GM12878 (cell line): ENCODE measurements around the gene AXDND1. TPM values are rescaled to one million over a fixed set of nuclear protein-coding genes. Genes with fewer than 3 reads are reported as not detected.

ENCODE experiments used
- ATAC-seq: fragments of 200-7000 bp; cut with Tn5 transposase; 3 replicates; pipeline ENCODE4 v1.9.1; 2020; ENCODE audit warnings: mild to moderate bottlenecking, moderate library complexity
- BruUV-seq: library from RNA; stranded (reverse); fragments of 400-500 nt; replicated peaks from 2 replicates; lab custom pipeline; 2021; lab: Mats Ljungman, UMichigan
- CTCF ChIA-PET: fragments of 300-600 bp; sonication (Branson Sonifier 250); formaldehyde crosslinking; extraction: SDS; loops from one replicate; lab custom pipeline; 2021; ENCODE audit warnings: inconsistent platforms; lab: Yijun Ruan, JAX
- POLR2A ChIA-PET: fragments of 350-600 bp; formaldehyde crosslinking; extraction: SDS; loops from one replicate; lab custom pipeline; 2021; ENCODE audit warnings: inconsistent platforms; lab: Charles Lee
- RAD21 ChIA-PET: fragments of 300-600 bp; sonication (Branson Sonifier 250); formaldehyde crosslinking; loops from one replicate; lab custom pipeline; 2023; ENCODE audit warnings: antibody characterized with exemption; ENCODE audit not compliant: unreplicated experiment; lab: Charles Lee
- SMC1A ChIA-PET: fragments of 300-600 bp; sonication (Branson Sonifier 250); formaldehyde crosslinking; loops from one replicate; lab custom pipeline; 2023; ENCODE audit not compliant: unreplicated experiment, uncharacterized antibody; lab: Charles Lee
- DNase-seq: peaks from one replicate; pipeline ENCODE4 v3.0.0-alpha.2; 2011; ENCODE audit warnings: low read depth, low spot score
- FAIRE-seq: peaks from 3 replicates; lab custom pipeline; 2011; peaks lifted over from hg19 to GRCh38; lab: Jason Lieb, UNC
- H2AFZ ChIP-seq: 2 replicates; pipeline ENCODE4 v1.6.0; 2011; ENCODE audit warnings: low read depth, low read length, control low read depth; ENCODE audit not compliant: control insufficient read depth
- H3K27ac ChIP-seq: 2 replicates; pipeline ENCODE4 v1.5.1; 2011; ENCODE audit warnings: control low read depth; ENCODE audit not compliant: control insufficient read depth, insufficient read depth
- H3K27me3 ChIP-seq, 2 experiments: replicated peaks in 1 of 2; 2 replicates each; pipeline versions ENCODE4 v1.6.0 to v1.6.1; 2011; ENCODE audit warnings: low read length in 1 of 2; ENCODE audit not compliant: control insufficient read depth in 2 of 2, insufficient read depth in 2 of 2
- H3K36me3 ChIP-seq, 2 experiments: 2 replicates each; pipeline ENCODE4 v1.5.1; 2011; ENCODE audit warnings: low read length in 1 of 2; ENCODE audit not compliant: control insufficient read depth in 2 of 2, insufficient read depth in 2 of 2
- H3K4me1 ChIP-seq: 2 replicates; pipeline ENCODE4 v1.6.1; 2011; ENCODE audit warnings: mild to moderate bottlenecking, low read length, moderate library complexity, mixed read lengths; ENCODE audit not compliant: control insufficient read depth, insufficient read depth
- H3K4me2 ChIP-seq: 2 replicates; pipeline ENCODE4 v1.6.0; 2011; ENCODE audit warnings: control low read depth; ENCODE audit not compliant: control insufficient read depth, insufficient read depth
- H3K4me3 ChIP-seq: fragments of 200-600 bp; sonication (generic); 2 replicates; pipeline ENCODE4 v1.5.1; 2016
- H3K79me2 ChIP-seq: 2 replicates; pipeline ENCODE4 v1.6.0; 2011; ENCODE audit warnings: low read length; ENCODE audit not compliant: control insufficient read depth, insufficient read depth
- H3K9ac ChIP-seq: 2 replicates; pipeline ENCODE4 v1.8.0; 2011; ENCODE audit warnings: low read length, control low read depth, mixed read lengths; ENCODE audit not compliant: control insufficient read depth, insufficient read depth
- H3K9me3 ChIP-seq: replicated peaks from 3 replicates; pipeline ENCODE4 v1.5.1; 2011; ENCODE audit warnings: mild to moderate bottlenecking, low read length; ENCODE audit not compliant: control insufficient read depth, insufficient read depth
- H4K20me1 ChIP-seq: 2 replicates; pipeline ENCODE4 v1.6.0; 2011; ENCODE audit not compliant: control insufficient read depth, insufficient read depth
- CBX5 ChIP-seq: sonication (generic); IDR thresholded peaks from 2 replicates; pipeline ENCODE4 v1.6.1; 2016; ENCODE audit warnings: low read depth, moderate library complexity, mild to moderate bottlenecking, inconsistent platforms
- HCFC1 ChIP-seq: fragments of 150-350 bp; IDR thresholded peaks from 2 replicates; pipeline ENCODE4 v1.6.1; 2014; ENCODE audit warnings: low read length
- IRF5 ChIP-seq: fragments of 450-650 bp; IDR thresholded peaks from 2 replicates; pipeline ENCODE4 v1.6.1; 2017; ENCODE audit warnings: borderline replicate concordance
- KAT2A ChIP-seq: conservative IDR thresholded peaks from 2 replicates; pipeline ENCODE4 v1.6.1; 2011; ENCODE audit warnings: low read depth, low read length; ENCODE audit not compliant: control insufficient read depth
- KDM1A ChIP-seq: fragments of 200-600 bp; sonication (generic); IDR thresholded peaks from 2 replicates; pipeline ENCODE4 v1.6.1; 2016; ENCODE audit warnings: borderline replicate concordance
- RB1 ChIP-seq: fragments of 450-650 bp; formaldehyde crosslinking; IDR thresholded peaks from 2 replicates; pipeline ENCODE4 v1.6.1; 2017; ENCODE audit warnings: mild to moderate bottlenecking, borderline replicate concordance
- SUPT20H ChIP-seq: IDR thresholded peaks from 2 replicates; pipeline ENCODE4 v1.6.1; 2011; ENCODE audit warnings: low read depth, mild to moderate bottlenecking, low read length, moderate library complexity, borderline replicate concordance; ENCODE audit not compliant: control insufficient read depth
- TARDBP ChIP-seq: IDR thresholded peaks from 2 replicates; pipeline ENCODE4 v1.6.1; 2016; ENCODE audit warnings: borderline replicate concordance
- TCF3 ChIP-seq: IDR thresholded peaks from 2 replicates; pipeline ENCODE4 v1.6.1; 2012; ENCODE audit warnings: low read depth, mild to moderate bottlenecking, low read length, borderline replicate concordance; ENCODE audit not compliant: insufficient read depth
- ZBTB4 ChIP-seq: fragments of 450-650 bp; formaldehyde crosslinking; IDR thresholded peaks from 2 replicates; pipeline ENCODE4 v1.4.0; 2022; ENCODE audit warnings: mild to moderate bottlenecking, moderate library complexity
- ZNF274 ChIP-seq: IDR thresholded peaks from one replicate; pipeline ENCODE4 v1.8.0; 2011; ENCODE audit not compliant: insufficient read length, insufficient read depth
- WGBS: methylation state at CpG from one replicate; pipeline ENCODE4 v1.1.6; 2016; ENCODE audit warnings: low lambda C conversion rate; ENCODE audit not compliant: insufficient replicate concordance, insufficient coverage; ENCODE audit errors: missing lambda C conversion rate; 5-methylcytosine and 5-hydroxymethylcytosine counted together
- in situ Hi-C: fragments of 300-500 bp; cut with MboI; formaldehyde crosslinking; loops from 9 replicates; pipeline ENCODE4 v1.14.3; 2018; ENCODE audit warnings: mixed read lengths
- intact Hi-C: fragments of 100-400 bp; cut with micrococcal nuclease; formaldehyde crosslinking; loops from one replicate; pipeline ENCODE4 v1.14.2; 2022; ENCODE audit not compliant: unreplicated experiment
- polyA plus RNA-seq, 11 experiments: library from polyadenylated mRNA; depleted of rRNA in 4 of 11; unstranded in 6 of 11; stranded (reverse) in 5 of 11; fragments of >200 nt; fragmentation: Nextera tagmentation in 4 of 11; fragmentation: Illumina TruSeq in 1 of 11; extraction: Ambion mirVana in 4 of 11; extraction: Trizol in 1 of 11; gene quantifications; 1 replicate in 1 of 11; 2 replicates in 10 of 11; pipeline versions ENCODE4 v1.2.1 to v1.2.3, GENCODE V29; 2011 to 2016; ENCODE audit warnings: inconsistent platforms in 2 of 11, missing spikeins in 2 of 11, low read depth in 1 of 11
- total RNA-seq, 4 experiments: library from RNA; depleted of rRNA in 3 of 4; stranded (reverse); fragments of >200 nt in 3 of 4; fragmentation: Illumina TruSeq in 1 of 4; extraction: Trizol in 1 of 4; gene quantifications; 2 replicates each; pipeline versions ENCODE4 v1.2.1 to v1.2.3, GENCODE V29; 2013 to 2021

Gene AXDND1
- total and polyA plus RNA-seq, 10 of the 15 experiments (the other 5 are each of a cell fraction or from before 2014, with no cell fraction given) = 0.12 to 0.84 (median 0.42) TPM

- DNase-seq = no peak
- Histone ChIP-seq H3K79me2 (no peaks in the 10 kb centered on the region), H3K27ac (no peak overlapping the region), H3K27me3 (no peaks in the 10 kb centered on the region), H4K20me1 (no peaks in the 10 kb centered on the region), H3K9ac (no peak overlapping the region), H3K4me2 (no peak overlapping the region), H3K36me3 (peaks cover 0 to 4% of the 10 kb centered on the region in 2 experiments; a peak in 2 of 4 replicates)
- no TSS peak for BruUV-seq
- POLR2A ChIA-PET = no interaction called here
- RAD21 ChIA-PET = no interaction called here
- ATAC-seq = no peak
- no peak for TF ChIP-seq IRF5
- TF ChIP-seq KAT2A = no peak
- no peak for TF ChIP-seq ZNF274
- no peak for TF ChIP-seq KDM1A
- TF ChIP-seq, all 136 proteins: peak for 0
- ChIA-PET CTCF (interaction anchor here (0.7 to 0.8 kb wide), 2 partner anchors 207 to 222 kb away, joined by 3 to 4 read pairs; no protein-coding TSS in a partner anchor), SMC1A (interaction anchor here (1.2 to 1.4 kb wide), 2 partner anchors 10 to 30 kb away, joined by 3 to 4 read pairs; no protein-coding TSS in a partner anchor)
- H3K9me3 ChIP-seq = peaks cover 7% of the 10 kb centered on the region
- intact Hi-C loops = no loop called here
- in situ Hi-C loops = no loop called here
- no peak overlapping the region for H2AFZ ChIP-seq
- no peak for FAIRE-seq
- 0 out of 2 replicates have a peak, but pooled peaks cover 4% of the 10 kb centered on the region for H3K4me1 ChIP-seq
- no peak overlapping the region for H3K4me3 ChIP-seq
- 100% methylated on average over 7 of the region's 7 CpGs for WGBS
Observed at GRCh38 chr1:179327196-179327595, 38.6 kb upstream of the AXDND1 start.

GRCh38 chr1:179327679-179328078, 38.1 kb upstream of the AXDND1 start:
- Histone ChIP-seq H3K9ac (no peak overlapping the region), H3K27me3 (no peaks in the 10 kb centered on the region), H2AFZ (no peak overlapping the region), H3K79me2 (no peaks in the 10 kb centered on the region), H3K9me3 (peaks cover 7% of the 10 kb centered on the region), H3K4me1 (0 out of 2 replicates have a peak, but pooled peaks cover 4% of the 10 kb centered on the region), H3K4me2 (no peak overlapping the region), H4K20me1 (no peaks in the 10 kb centered on the region), H3K27ac (no peak overlapping the region), H3K36me3 (peaks cover 0 to 3% of the 10 kb centered on the region in 2 experiments; a peak in 2 of 4 replicates), H3K4me3 (no peak overlapping the region)
- no TSS peak for BruUV-seq
- RAD21 ChIA-PET = interaction anchor here (0.6 kb wide), 1 partner anchor 34 kb away, joined by 3 read pairs; the partner anchor contains the start of gene SOAT1
- SMC1A ChIA-PET = interaction anchor here (0.6 to 1.4 kb wide), 4 partner anchors 8 to 30 kb away, joined by 3 to 4 read pairs (median 3); no protein-coding TSS in a partner anchor
- 91% methylated on average over 3 of the region's 3 CpGs for WGBS
- CTCF ChIA-PET = interaction anchor here (1.0 kb wide), 1 partner anchor 206 kb away, joined by 3 read pairs; no protein-coding TSS in a partner anchor
- no peak for DNase-seq
- ATAC-seq = no peak
- POLR2A ChIA-PET = no interaction called here
- in situ Hi-C loops = no loop called here
- intact Hi-C loops = no loop called here
- no peak for FAIRE-seq
- TF ChIP-seq TARDBP = no peak
- no peak for TF ChIP-seq KAT2A
- TF ChIP-seq TCF3 = no peak
- no peak for TF ChIP-seq HCFC1
- no peak for TF ChIP-seq CBX5
- TF ChIP-seq RB1 = no peak
- no peak for TF ChIP-seq ZBTB4 (CRISPR knock-in tag)
- TF ChIP-seq SUPT20H = no peak
